ENCODE data around the gene YOD1. TPM values are rescaled to one million over a fixed set of nuclear protein-coding genes. Genes with fewer than 3 reads are reported as not detected.

Gene YOD1
- total and polyA plus RNA-seq, 2 of the 13 experiments (the other 11 are each of a cell fraction or from before 2014, with no cell fraction given) = 3.4 to 9.1 TPM

GRCh38 chr1:207064561-207064960, 13.6 kb upstream of the YOD1 start:
- WGBS (ENCODE audit: low lambda C conversion rate) = 99% methylated on average over 8 of the region's 8 CpGs
- ChIA-PET CTCF (ENCODE audit: low intra/inter-chr PET ratio, low total read pairs) (no interaction called here), POLR2A (no interaction called here)
- Histone ChIP-seq H2AFZ (ENCODE audit: low read length) (no peak overlapping the region), H3K79me2 (ENCODE audit: insufficient read depth, low read length) (no peaks in the 10 kb centered on the region), H3K27me3 (ENCODE audit: control insufficient read depth in 1 of 2, insufficient read depth in 2 of 2, low read length in 2 of 2) (no peaks in the 10 kb centered on the region), H3K9ac (ENCODE audit: insufficient read depth, low read depth, low read length) (no peak overlapping the region), H3K4me1 (ENCODE audit: insufficient read depth, low read length) (peaks cover 21% of the 10 kb centered on the region), H3K27ac (ENCODE audit: extremely low read length, insufficient read depth, low read length) (no peak overlapping the region), H3K4me2 (ENCODE audit: low read depth, low read length) (no peak overlapping the region), H3K4me3 (replicated peaks in 1 of 3; ENCODE audit: insufficient read depth in 1 of 3, low read depth in 2 of 3, low read length in 3 of 3) (no peak overlapping the region), H4K20me1 (ENCODE audit: insufficient read depth, low read length) (no peaks in the 10 kb centered on the region), H3K9me3 (ENCODE audit: low read length) (no peaks in the 10 kb centered on the region), H3K36me3 (replicated peaks in 1 of 2; ENCODE audit: control insufficient read depth in 1 of 2, insufficient read depth in 2 of 2, low read length in 2 of 2) (peaks cover 9 to 34% of the 10 kb centered on the region in 2 experiments; a peak in 4 of 5 replicates)
- DNase-seq (ENCODE audit: low spot score) (no peak), FAIRE-seq (no peak), ATAC-seq (no peak)
- intact Hi-C loops (cut with micrococcal nuclease; ENCODE audit: unreplicated experiment) = no loop called here
- in situ Hi-C loops (cut with HindIII; ENCODE audit: extremely low pct_ligation_motif_present, low pct_unique_long_range_greater_than_20kb) = no loop called here
- BruUV-seq (replicated peaks) = no TSS peak
- TF ChIP-seq ATM (IDR thresholded peaks at IDR 0.05; ENCODE audit: borderline replicate concordance) (no peak), ISL2 (CRISPR knock-in tag; IDR thresholded peaks at IDR 0.05) (no peak), ZNF337 (CRISPR knock-in tag; IDR thresholded peaks at IDR 0.05; ENCODE audit: borderline replicate concordance, low read depth) (no peak), CEBPG (CRISPR knock-in tag; IDR thresholded peaks at IDR 0.05) (no peak), RAD51 (IDR thresholded peaks at IDR 0.05; ENCODE audit: borderline replicate concordance) (no peak), ATF5 (CRISPR knock-in tag; IDR thresholded peaks at IDR 0.05; ENCODE audit: low read depth) (no peak), ZSCAN20 (CRISPR knock-in tag; IDR thresholded peaks at IDR 0.05; ENCODE audit: borderline replicate concordance) (no peak), BRD4 (CRISPR knock-in tag; IDR thresholded peaks at IDR 0.05) (no peak), ZNF850 (CRISPR knock-in tag; conservative IDR thresholded peaks at IDR 0.05) (no peak), RXRA (CRISPR knock-in tag; IDR thresholded peaks at IDR 0.05) (no peak), ZNF780A (CRISPR knock-in tag; IDR thresholded peaks at IDR 0.05) (no peak), TERF1 (CRISPR knock-in tag; IDR thresholded peaks at IDR 0.05) (no peak), MLX (CRISPR knock-in tag; IDR thresholded peaks at IDR 0.05) (no peak)
